ENCODE data around the gene RALGAPA2. TPM values are rescaled to one million over a fixed set of nuclear protein-coding genes. Genes with fewer than 3 reads are reported as not detected.

The RALGAPA2 gene
- polyA plus RNA-seq, 1 of the 3 experiments (the other 2 are of a cell fraction) = 1.0 TPM

DNA sequence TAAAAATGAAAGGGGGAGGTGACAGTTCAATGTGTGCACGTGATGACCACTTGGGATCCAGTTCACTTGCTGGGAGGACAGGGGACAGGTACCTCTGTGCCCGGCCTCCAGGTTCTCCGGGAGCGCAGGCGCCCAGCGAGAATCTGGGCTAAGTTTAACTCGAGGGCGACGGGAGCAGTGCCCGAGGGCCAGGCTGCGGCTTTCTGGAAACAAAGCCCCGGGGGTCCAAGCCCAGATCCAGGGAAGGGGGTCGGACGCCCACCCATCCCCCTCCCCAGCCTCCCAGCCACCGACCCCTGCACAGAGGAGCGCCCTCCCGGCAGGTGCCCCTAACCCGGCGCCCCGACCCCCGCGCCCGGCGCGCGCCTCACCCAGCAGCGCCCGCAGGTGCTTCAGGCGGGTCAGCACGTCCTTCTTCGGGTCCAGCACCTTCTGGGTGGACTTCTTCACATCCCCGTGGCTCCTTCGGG, 405 bp downstream of the RALGAPA2 start:
- CTCF ChIA-PET = interaction anchor here (0.6 kb wide), 1 partner anchor 39 kb away, joined by 3 read pairs; no protein-coding TSS in a partner anchor
- Histone ChIP-seq H3K4me2 (peak overlapping the region; percentile 93), H3K9me2 (no peaks in the 10 kb centered on the region), H2AFZ (ENCODE audit: low read depth) (peak overlapping the region; percentile 94), H3K4me3 (ENCODE audit: low read depth in 2 of 2, low read length in 1 of 2) (peak overlapping the region; percentile 86 to 91), H3K27me3 (ENCODE audit: insufficient read depth) (no peaks in the 10 kb centered on the region), H3K36me3 (replicated peaks in 1 of 2; ENCODE audit: control insufficient read depth in 1 of 2, insufficient read depth in 2 of 2, low read length in 1 of 2) (no peaks in the 10 kb centered on the region), H3K27ac (ENCODE audit: low read depth in 2 of 2, low read length in 1 of 2) (peak overlapping the region; percentile 50 to 58; a peak in 2 of 4 replicates), H3K9me3 (no peaks in the 10 kb centered on the region), H3F3A (replicated peaks; ENCODE audit: insufficient read depth) (no peaks in the 10 kb centered on the region), H3K79me2 (ENCODE audit: insufficient read depth) (no peaks in the 10 kb centered on the region), H4K20me1 (ENCODE audit: insufficient read depth) (no peaks in the 10 kb centered on the region), H3K4me1 (ENCODE audit: control insufficient read depth in 1 of 2, insufficient read depth in 2 of 2, low read depth in 1 of 2, low read length in 1 of 2) (peaks cover 3 to 11% of the 10 kb centered on the region in 2 experiments; a peak in 3 of 4 replicates), H3K9ac (peak overlapping the region; percentile 48)
- TF ChIP-seq, protein P1, sequence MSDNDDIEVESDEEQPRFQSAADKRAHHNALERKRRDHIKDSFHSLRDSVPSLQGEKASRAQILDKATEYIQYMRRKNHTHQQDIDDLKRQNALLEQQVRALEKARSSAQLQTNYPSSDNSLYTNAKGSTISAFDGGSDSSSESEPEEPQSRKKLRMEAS (IDR thresholded peaks at IDR 0.05; ENCODE audit: low read depth) = no peak
- TF ChIP-seq SMC3 (IDR thresholded peaks at IDR 0.05; ENCODE audit: low read depth, low read length) (no peak), FOXM1 (IDR thresholded peaks at IDR 0.05; ENCODE audit: low read depth) (no peak), CHD2 (IDR thresholded peaks at IDR 0.05; ENCODE audit: low read length, partially characterized antibody) (no peak), RCOR1 (IDR thresholded peaks at IDR 0.05; ENCODE audit: low read length) (no peak), YY1 (IDR thresholded peaks at IDR 0.05; ENCODE audit: low read depth) (no peak), MEF2A (IDR thresholded peaks at IDR 0.05; ENCODE audit: borderline replicate concordance, low read depth) (no peak), EP300 (IDR thresholded peaks at IDR 0.05; ENCODE audit: borderline replicate concordance in 1 of 2, low read depth in 1 of 2, low read length in 1 of 2) (no peak)
- POLR2A ChIA-PET = no interaction called here
- 0% methylated on average over 6 of the region's 33 CpGs for WGBS (ENCODE audit: low lambda C conversion rate)
- no peak for DNase-seq

GRCh38 chr20:20711413-20711812, 1.0 kb downstream of the RALGAPA2 start:
- 63% methylated on average over 2 of the region's 3 CpGs for WGBS (ENCODE audit: low lambda C conversion rate)
- Histone ChIP-seq H3K4me2 (peak overlapping the region; percentile 93), H3K9me3 (no peaks in the 10 kb centered on the region), H2AFZ (ENCODE audit: low read depth) (peak overlapping the region; percentile 94), H3K27me3 (ENCODE audit: insufficient read depth) (no peaks in the 10 kb centered on the region), H3K4me1 (ENCODE audit: control insufficient read depth in 1 of 2, insufficient read depth in 2 of 2, low read depth in 1 of 2, low read length in 1 of 2) (peaks cover 3 to 14% of the 10 kb centered on the region in 2 experiments; a peak in 3 of 4 replicates), H3K27ac (ENCODE audit: low read depth in 2 of 2, low read length in 1 of 2) (no peak overlapping the region), H3K9me2 (no peaks in the 10 kb centered on the region), H3F3A (replicated peaks; ENCODE audit: insufficient read depth) (no peaks in the 10 kb centered on the region), H3K9ac (peak overlapping the region; percentile 48; the same call in 1 of the 2 replicates), H3K79me2 (ENCODE audit: insufficient read depth) (no peaks in the 10 kb centered on the region), H3K4me3 (ENCODE audit: low read depth in 2 of 2, low read length in 1 of 2) (peak overlapping the region; percentile 86 to 91), H3K36me3 (replicated peaks in 1 of 2; ENCODE audit: control insufficient read depth in 1 of 2, insufficient read depth in 2 of 2, low read length in 1 of 2) (no peaks in the 10 kb centered on the region), H4K20me1 (ENCODE audit: insufficient read depth) (no peaks in the 10 kb centered on the region)
- CTCF ChIA-PET = no interaction called here
- POLR2A ChIA-PET = no interaction called here
- DNase-seq = no peak
- TF ChIP-seq JUND (IDR thresholded peaks at IDR 0.05) (no peak), SMC3 (IDR thresholded peaks at IDR 0.05; ENCODE audit: low read depth, low read length) (no peak), GABPA (IDR thresholded peaks at IDR 0.05; ENCODE audit: low read depth) (no peak), CTCF (IDR thresholded peaks at IDR 0.05) (no peak), FOXM1 (IDR thresholded peaks at IDR 0.05; ENCODE audit: low read depth) (no peak), YY1 (IDR thresholded peaks at IDR 0.05; ENCODE audit: low read depth) (no peak), POLR2AphosphoS5 (IDR thresholded peaks at IDR 0.05; ENCODE audit: low read depth, low read length) (no peak), TEAD4 (IDR thresholded peaks at IDR 0.05; ENCODE audit: borderline replicate concordance, insufficient read depth) (no peak), MXI1 (IDR thresholded peaks at IDR 0.05; ENCODE audit: low read depth, low read length) (no peak; the same call in 1 of the 2 replicates), USF1 (IDR thresholded peaks at IDR 0.05; ENCODE audit: borderline replicate concordance, low read depth) (no peak), USF2 (IDR thresholded peaks at IDR 0.05; ENCODE audit: borderline replicate concordance, low read depth, low read length) (no peak), CHD2 (IDR thresholded peaks at IDR 0.05; ENCODE audit: low read length, partially characterized antibody) (no peak), TCF12 (IDR thresholded peaks at IDR 0.05) (no peak)
- TF ChIP-seq, protein P2, sequence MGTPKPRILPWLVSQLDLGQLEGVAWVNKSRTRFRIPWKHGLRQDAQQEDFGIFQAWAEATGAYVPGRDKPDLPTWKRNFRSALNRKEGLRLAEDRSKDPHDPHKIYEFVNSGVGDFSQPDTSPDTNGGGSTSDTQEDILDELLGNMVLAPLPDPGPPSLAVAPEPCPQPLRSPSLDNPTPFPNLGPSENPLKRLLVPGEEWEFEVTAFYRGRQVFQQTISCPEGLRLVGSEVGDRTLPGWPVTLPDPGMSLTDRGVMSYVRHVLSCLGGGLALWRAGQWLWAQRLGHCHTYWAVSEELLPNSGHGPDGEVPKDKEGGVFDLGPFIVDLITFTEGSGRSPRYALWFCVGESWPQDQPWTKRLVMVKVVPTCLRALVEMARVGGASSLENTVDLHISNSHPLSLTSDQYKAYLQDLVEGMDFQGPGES (IDR thresholded peaks at IDR 0.05; ENCODE audit: low read depth, low read length) = no peak
- TF ChIP-seq, protein P3, sequence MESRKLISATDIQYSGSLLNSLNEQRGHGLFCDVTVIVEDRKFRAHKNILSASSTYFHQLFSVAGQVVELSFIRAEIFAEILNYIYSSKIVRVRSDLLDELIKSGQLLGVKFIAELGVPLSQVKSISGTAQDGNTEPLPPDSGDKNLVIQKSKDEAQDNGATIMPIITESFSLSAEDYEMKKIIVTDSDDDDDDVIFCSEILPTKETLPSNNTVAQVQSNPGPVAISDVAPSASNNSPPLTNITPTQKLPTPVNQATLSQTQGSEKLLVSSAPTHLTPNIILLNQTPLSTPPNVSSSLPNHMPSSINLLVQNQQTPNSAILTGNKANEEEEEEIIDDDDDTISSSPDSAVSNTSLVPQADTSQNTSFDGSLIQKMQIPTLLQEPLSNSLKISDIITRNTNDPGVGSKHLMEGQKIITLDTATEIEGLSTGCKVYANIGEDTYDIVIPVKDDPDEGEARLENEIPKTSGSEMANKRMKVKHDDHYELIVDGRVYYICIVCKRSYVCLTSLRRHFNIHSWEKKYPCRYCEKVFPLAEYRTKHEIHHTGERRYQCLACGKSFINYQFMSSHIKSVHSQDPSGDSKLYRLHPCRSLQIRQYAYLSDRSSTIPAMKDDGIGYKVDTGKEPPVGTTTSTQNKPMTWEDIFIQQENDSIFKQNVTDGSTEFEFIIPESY (IDR thresholded peaks at IDR 0.05; ENCODE audit: borderline replicate concordance, low read depth) = no peak
